Peyer's patch (tissue), 4 donors: ENCODE data around the gene NFKBIL1. TPM values are rescaled to one million over a fixed set of nuclear protein-coding genes. Genes with fewer than 3 reads are reported as not detected.

Experiments
- DNase-seq, 3 donors: peaks; one replicate each; pipeline ENCODE4 v3.0.0-alpha.2; 2017 to 2019
- H3K27ac ChIP-seq, 4 donors: fragments of 200-600 bp; sonication (generic); one replicate each; pipeline ENCODE4 v1.5.1; 2016 to 2019
- H3K27me3 ChIP-seq, 2 donors: fragments of 200-600 bp; sonication (generic); one replicate each; pipeline ENCODE4 v1.5.1; 2019
- H3K36me3 ChIP-seq, 3 donors: fragments of 200-600 bp; sonication (generic); one replicate each; pipeline ENCODE4 v1.5.1; 2016 to 2019
- H3K4me1 ChIP-seq, 4 donors: fragments of 200-600 bp; sonication (generic); one replicate each; pipeline ENCODE4 v1.5.1; 2016 to 2019
- H3K4me3 ChIP-seq, 4 donors: fragments of 200-600 bp; sonication (generic); 1 replicate in 3 of 4; 2 replicates in 1 of 4; pipeline ENCODE4 v1.5.1; 2016 to 2019; ENCODE audit warnings: mild to moderate bottlenecking in 1 of 4
- H3K9me3 ChIP-seq, 4 donors: fragments of 200-600 bp; sonication (generic); one replicate each; pipeline ENCODE4 v1.5.1; 2016 to 2019; ENCODE audit warnings: mild to moderate bottlenecking in 1 of 4
- POLR2A ChIP-seq, 2 donors: fragments of 450-650 bp; IDR thresholded peaks; one replicate each; pipeline ENCODE4 v1.5.1; 2017; ENCODE audit warnings: antibody characterized with exemption in 2 of 2, mild to moderate bottlenecking in 2 of 2, moderate library complexity in 2 of 2
- total RNA-seq, 4 donors: library from RNA; depleted of rRNA; stranded (reverse); fragments of >200 nt; gene quantifications; one replicate each; pipeline ENCODE4 v1.1.0, GENCODE V29; 2016
- TF ChIP-seq, protein P1 (sequence below), 6 experiments: fragments of 450-650 bp in 4 of 6; fragments of 200-600 bp in 2 of 6; sonication (generic) in 1 of 6; IDR thresholded peaks; one replicate each; pipeline ENCODE4 v1.5.1; 2017 to 2019; ENCODE audit warnings: antibody characterized with exemption in 6 of 6, mild to moderate bottlenecking in 3 of 6, moderate library complexity in 1 of 6

Gene NFKBIL1
- total RNA-seq, 4 donors from 2014 or later: 20.0 to 34.5 (median 30.1) TPM

DNA sequence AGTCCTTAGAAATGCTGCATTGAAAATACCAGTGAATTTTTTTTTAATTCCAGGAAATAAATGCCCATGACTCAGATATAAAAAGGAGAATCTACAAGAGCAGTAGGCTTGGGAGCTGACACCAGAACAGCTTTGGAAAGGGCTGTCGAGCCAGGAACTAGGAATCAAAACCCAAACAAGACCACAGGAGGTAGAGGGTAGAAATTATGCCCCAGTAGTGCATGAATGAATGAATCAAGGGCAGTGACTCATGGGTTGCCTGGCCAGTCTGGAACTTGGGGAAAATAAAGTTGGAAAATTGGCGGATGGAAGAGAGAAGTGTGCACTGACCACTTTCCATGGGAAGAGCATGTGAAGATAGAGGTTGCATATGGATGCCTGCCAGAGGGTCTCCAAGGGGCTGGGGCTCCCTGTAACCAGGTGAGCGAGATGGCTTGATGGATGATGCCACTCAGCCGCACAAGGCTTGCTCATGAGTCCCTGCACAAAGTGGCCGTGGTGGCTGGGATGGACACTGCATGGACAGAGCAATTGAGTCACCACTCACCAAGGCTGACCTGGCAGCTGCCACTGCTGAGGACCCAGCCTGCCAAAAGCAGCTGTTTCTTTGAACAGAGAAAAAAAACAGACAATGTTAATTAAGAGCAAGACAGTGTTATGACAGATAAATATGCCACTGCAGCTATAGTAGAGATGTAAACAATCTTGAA lies 33.8 kb upstream of the NFKBIL1 start:
- Histone ChIP-seq H3K9me3 (no peaks in the 10 kb centered on the region), H3K27ac (no peak overlapping the region), H3K27me3 (no peaks in the 10 kb centered on the region), H3K4me1 (no peaks in the 10 kb centered on the region), H3K36me3 (peaks cover 0 to 17% (median 0%) of the 10 kb centered on the region in 3 donors), H3K4me3 (no peak overlapping the region)
- no peak for DNase-seq
- TF ChIP-seq POLR2A (IDR thresholded peaks at IDR 0.05): no peak
- TF ChIP-seq, protein P1, sequence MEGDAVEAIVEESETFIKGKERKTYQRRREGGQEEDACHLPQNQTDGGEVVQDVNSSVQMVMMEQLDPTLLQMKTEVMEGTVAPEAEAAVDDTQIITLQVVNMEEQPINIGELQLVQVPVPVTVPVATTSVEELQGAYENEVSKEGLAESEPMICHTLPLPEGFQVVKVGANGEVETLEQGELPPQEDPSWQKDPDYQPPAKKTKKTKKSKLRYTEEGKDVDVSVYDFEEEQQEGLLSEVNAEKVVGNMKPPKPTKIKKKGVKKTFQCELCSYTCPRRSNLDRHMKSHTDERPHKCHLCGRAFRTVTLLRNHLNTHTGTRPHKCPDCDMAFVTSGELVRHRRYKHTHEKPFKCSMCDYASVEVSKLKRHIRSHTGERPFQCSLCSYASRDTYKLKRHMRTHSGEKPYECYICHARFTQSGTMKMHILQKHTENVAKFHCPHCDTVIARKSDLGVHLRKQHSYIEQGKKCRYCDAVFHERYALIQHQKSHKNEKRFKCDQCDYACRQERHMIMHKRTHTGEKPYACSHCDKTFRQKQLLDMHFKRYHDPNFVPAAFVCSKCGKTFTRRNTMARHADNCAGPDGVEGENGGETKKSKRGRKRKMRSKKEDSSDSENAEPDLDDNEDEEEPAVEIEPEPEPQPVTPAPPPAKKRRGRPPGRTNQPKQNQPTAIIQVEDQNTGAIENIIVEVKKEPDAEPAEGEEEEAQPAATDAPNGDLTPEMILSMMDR (IDR thresholded peaks at IDR 0.05): no peak

DNA sequence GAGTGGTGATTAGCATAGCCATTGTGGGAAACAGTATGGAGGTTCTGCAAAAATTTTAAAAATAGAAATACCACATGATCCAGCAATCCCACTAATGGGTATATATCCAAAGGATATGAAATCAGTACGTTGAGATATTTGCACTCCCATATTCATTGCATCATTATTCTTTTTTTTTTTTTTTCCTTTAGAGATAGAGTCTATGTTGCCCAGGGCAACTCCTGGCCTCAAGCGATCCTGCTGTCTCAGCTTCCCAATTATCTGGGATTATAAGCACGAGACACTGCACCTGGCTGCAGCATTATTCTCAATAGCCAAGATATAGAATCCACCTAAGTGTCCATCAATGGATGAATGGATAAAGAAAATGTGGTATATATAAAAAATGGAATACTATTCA lies 25.6 kb upstream of the NFKBIL1 start:
- H3K9me3 ChIP-seq: no peaks in the 10 kb centered on the region
- H3K27ac ChIP-seq: no peak overlapping the region
- no peaks in the 10 kb centered on the region for H3K4me1 ChIP-seq
- H3K4me3 ChIP-seq: no peak overlapping the region
- TF ChIP-seq POLR2A (IDR thresholded peaks at IDR 0.05): no peak
- TF ChIP-seq, protein P1 (IDR thresholded peaks at IDR 0.05): no peak
- H3K27me3 ChIP-seq: no peaks in the 10 kb centered on the region
- no peaks in the 10 kb centered on the region for H3K36me3 ChIP-seq
- DNase-seq: no peak

GRCh38 chr6:31525553-31525931 lies 21.9 kb upstream of the NFKBIL1 start:
- Histone ChIP-seq H3K4me1 (no peaks in the 10 kb centered on the region), H3K36me3 (peaks cover 0 to 13% (median 0%) of the 10 kb centered on the region in 3 donors), H3K4me3 (no peak overlapping the region), H3K27ac (no peak overlapping the region), H3K9me3 (no peaks in the 10 kb centered on the region), H3K27me3 (no peaks in the 10 kb centered on the region)
- no peak for TF ChIP-seq POLR2A (IDR thresholded peaks at IDR 0.05)
- TF ChIP-seq, protein P1 (IDR thresholded peaks at IDR 0.05): no peak
- DNase-seq: no peak

DNA sequence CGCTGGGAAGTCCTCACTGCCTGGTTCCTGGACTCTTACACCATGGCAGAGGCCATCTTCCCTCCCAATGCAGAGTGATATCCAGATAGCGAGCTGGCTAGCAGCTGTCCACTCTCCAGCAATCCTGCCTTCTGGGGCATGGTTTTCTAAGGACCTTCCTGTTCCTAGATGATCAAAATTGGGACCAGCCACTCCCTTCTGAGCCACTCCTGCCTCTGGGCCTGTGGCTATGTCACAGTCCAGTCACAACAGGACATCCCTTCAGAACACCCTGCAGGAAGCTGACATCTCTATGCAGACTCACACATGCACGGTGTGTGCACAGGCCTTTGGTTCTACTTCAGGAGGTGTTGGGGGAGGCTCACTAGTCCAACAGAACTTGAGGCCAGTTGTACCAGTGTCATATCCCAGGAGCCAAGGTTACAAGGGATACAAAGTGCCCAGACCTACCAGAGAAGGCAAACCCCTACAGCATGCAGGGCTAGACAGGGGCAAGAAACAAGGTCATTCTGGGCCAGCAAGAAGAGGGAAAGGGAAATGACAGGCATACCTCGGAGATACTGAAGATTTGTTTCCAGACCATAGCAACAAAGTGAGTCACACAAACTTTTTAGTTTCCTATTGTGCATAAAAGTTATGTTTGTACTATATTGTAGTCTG lies 21.3 kb upstream of the NFKBIL1 start:
- Histone ChIP-seq H3K4me1 (no peaks in the 10 kb centered on the region), H3K9me3 (no peaks in the 10 kb centered on the region), H3K27me3 (no peaks in the 10 kb centered on the region), H3K4me3 (no peak overlapping the region), H3K36me3 (peaks cover 0 to 19% (median 0%) of the 10 kb centered on the region in 3 donors), H3K27ac (no peak overlapping the region)
- no peak for TF ChIP-seq POLR2A (IDR thresholded peaks at IDR 0.05)
- TF ChIP-seq, protein P1 (IDR thresholded peaks at IDR 0.05): no peak
- DNase-seq: no peak

- H3K27ac ChIP-seq: no peak overlapping the region
- no peak for DNase-seq
- H3K36me3 ChIP-seq: peaks cover 0 to 41% (median 0%) of the 10 kb centered on the region in 3 donors
- H3K4me3 ChIP-seq: no peak overlapping the region
- no peaks in the 10 kb centered on the region for H3K27me3 ChIP-seq
- no peaks in the 10 kb centered on the region for H3K4me1 ChIP-seq
- no peak for TF ChIP-seq POLR2A (IDR thresholded peaks at IDR 0.05)
- TF ChIP-seq, protein P1 (IDR thresholded peaks at IDR 0.05): no peak
- no peaks in the 10 kb centered on the region for H3K9me3 ChIP-seq
Measured at GRCh38 chr6:31528307-31528777, 19.1 kb upstream of the NFKBIL1 start.
